DND-41 (cell line): ENCODE results near the gene ROCK2.

Experiments
- CTCF ChIP-seq: IDR thresholded peaks from 2 replicates; pipeline ENCODE4 v1.5.1; 2012; ENCODE audit warnings: borderline replicate concordance, low read length, moderate library complexity, mild to moderate bottlenecking; ENCODE audit not compliant: poor library complexity, severe bottlenecking; ENCODE audit errors: extremely low read depth
- EZH2 ChIP-seq: IDR thresholded peaks from 3 replicates; pipeline ENCODE4 v1.6.1; 2012; ENCODE audit warnings: borderline replicate concordance, low read depth, mild to moderate bottlenecking, moderate library complexity, low read length, inconsistent platforms; ENCODE audit not compliant: severe bottlenecking

- TF ChIP-seq CTCF, result no peak
- no peak for TF ChIP-seq EZH2
Observed at GRCh38 chr2:11389551-11390398, 45.3 kb upstream of the ROCK2 start.
